Right kidney (tissue), 9 donors: ENCODE measurements around the gene SOX18.
"Not testable (repeated sequence)": the region's sequence is repeated elsewhere in the genome, so short reads cannot be mapped to it uniquely, and the experiment has no call there.

Source experiments
- DNase-seq: peaks from one replicate; pipeline ENCODE4 v3.0.0-alpha.2; 2016
- long read RNA-seq, 8 donors: transcript quantifications; one replicate each; lab custom pipeline, GENCODE V29; 2026

The SOX18 gene
- long read RNA-seq, donor 1, transcript SOX18-201 (2 exons, 1,864 nt), result major isoform, 9 of 9 reads
- long read RNA-seq, donor 1, partial matches to known transcripts, result 0 of 9 reads
- long read RNA-seq, donor 1, other reads (novel, unspliced or antisense), result 0 of 9 reads
- long read RNA-seq, donor 2, transcript SOX18-201 (2 exons, 1,864 nt), result major isoform, 11 of 11 reads
- long read RNA-seq, donor 2, partial matches to known transcripts, result 0 of 11 reads
- long read RNA-seq, donor 2, other reads (novel, unspliced or antisense), result 0 of 11 reads
- long read RNA-seq, donor 3, transcript SOX18-201 (2 exons, 1,864 nt), result major isoform, 11 of 50 reads
- long read RNA-seq, donor 3, partial matches to known transcripts, result 39 of 50 reads
- long read RNA-seq, donor 3, other reads (novel, unspliced or antisense), result 0 of 50 reads
- long read RNA-seq, donor 4, transcript SOX18-201 (2 exons, 1,864 nt), result major isoform, 10 of 10 reads
- long read RNA-seq, donor 4, partial matches to known transcripts, result 0 of 10 reads
- long read RNA-seq, donor 4, other reads (novel, unspliced or antisense), result 0 of 10 reads
- long read RNA-seq, donor 5, transcript SOX18-201 (2 exons, 1,864 nt), result major isoform, 7 of 7 reads
- long read RNA-seq, donor 5, partial matches to known transcripts, result 0 of 7 reads
- long read RNA-seq, donor 5, other reads (novel, unspliced or antisense), result 0 of 7 reads
- long read RNA-seq, donor 6, transcript SOX18-201 (2 exons, 1,864 nt), result major isoform, 22 of 22 reads
- long read RNA-seq, donor 6, partial matches to known transcripts, result 0 of 22 reads
- long read RNA-seq, donor 6, other reads (novel, unspliced or antisense), result 0 of 22 reads
- long read RNA-seq, donor 7, transcript SOX18-201 (2 exons, 1,864 nt), result major isoform, 10 of 10 reads
- long read RNA-seq, donor 7, partial matches to known transcripts, result 0 of 10 reads
- long read RNA-seq, donor 7, other reads (novel, unspliced or antisense), result 0 of 10 reads
- long read RNA-seq, donor 8, transcript SOX18-201 (2 exons, 1,864 nt), result major isoform, 10 of 10 reads
- long read RNA-seq, donor 8, partial matches to known transcripts, result 0 of 10 reads
- long read RNA-seq, donor 8, other reads (novel, unspliced or antisense), result 0 of 10 reads

- DNase-seq, result no peak
Measured at GRCh38 chr20:64049060-64049877, at the start of gene SOX18. SOX18 (minus strand) TSS chr20:64049639; CDS start chr20:64049516, 123 bp downstream.

GRCh38 chr20:64098471-64099013, 49.1 kb upstream of the SOX18 start:
- DNase-seq, result peak; percentile 2

- DNase-seq, result no peak
Measured at GRCh38 chr20:64096535-64096934, 47.1 kb upstream of the SOX18 start.

- no peak for DNase-seq
Measured at GRCh38 chr20:64095927-64096326, 46.5 kb upstream of the SOX18 start.

- DNase-seq, result no peak
Measured at GRCh38 chr20:64095455-64095854, 46.0 kb upstream of the SOX18 start.

GRCh38 chr20:64093013-64093503, 43.6 kb upstream of the SOX18 start:
- DNase-seq, result peak; percentile 25

GRCh38 chr20:64092258-64093012, 43.0 kb upstream of the SOX18 start:
- DNase-seq, result peak; percentile 19

GRCh38 chr20:64091770-64092169, 42.3 kb upstream of the SOX18 start:
- no peak for DNase-seq

GRCh38 chr20:64091340-64091739, 41.9 kb upstream of the SOX18 start:
- no peak for DNase-seq

GRCh38 chr20:64090165-64090564, 40.7 kb upstream of the SOX18 start:
- no peak for DNase-seq

GRCh38 chr20:64088586-64088985, 39.1 kb upstream of the SOX18 start:
- DNase-seq, result not testable (repeated sequence)

GRCh38 chr20:64087226-64087825, 37.9 kb upstream of the SOX18 start:
- not testable (repeated sequence) for DNase-seq

GRCh38 chr20:64086801-64087200, 37.4 kb upstream of the SOX18 start:
- DNase-seq, result no peak

GRCh38 chr20:64084685-64085152, 35.3 kb upstream of the SOX18 start:
- DNase-seq, result no peak

GRCh38 chr20:64083804-64084684, 34.6 kb upstream of the SOX18 start, which contains the start of gene LKAAEAR1:
LKAAEAR1 (minus strand) TSS chr20:64084398; CDS start chr20:64084219, 179 bp downstream.
- DNase-seq, result peak; percentile 64

GRCh38 chr20:64083378-64083803, 34.0 kb upstream of the SOX18 start:
- peak; percentile 81 for DNase-seq

- DNase-seq, result no peak
Measured at GRCh38 chr20:64082820-64083377, 33.5 kb upstream of the SOX18 start.

- peak; percentile 22 for DNase-seq
Measured at GRCh38 chr20:64082126-64082731, 32.8 kb upstream of the SOX18 start.
